Kidney tubule cell (primary cell): ENCODE measurements around the gene PRKCD.

Experiments used
- DNase-seq: peaks from one replicate; pipeline ENCODE4 v3.0.0-alpha.2; 2018; ENCODE audit warnings: low spot score

The PRKCD gene

GRCh38 chr3:53217175-53217574, 56.2 kb downstream of the PRKCD start:
- no peak for DNase-seq

- no peak for DNase-seq
Measured at GRCh38 chr3:53218131-53218530, 57.1 kb downstream of the PRKCD start.

DNA sequence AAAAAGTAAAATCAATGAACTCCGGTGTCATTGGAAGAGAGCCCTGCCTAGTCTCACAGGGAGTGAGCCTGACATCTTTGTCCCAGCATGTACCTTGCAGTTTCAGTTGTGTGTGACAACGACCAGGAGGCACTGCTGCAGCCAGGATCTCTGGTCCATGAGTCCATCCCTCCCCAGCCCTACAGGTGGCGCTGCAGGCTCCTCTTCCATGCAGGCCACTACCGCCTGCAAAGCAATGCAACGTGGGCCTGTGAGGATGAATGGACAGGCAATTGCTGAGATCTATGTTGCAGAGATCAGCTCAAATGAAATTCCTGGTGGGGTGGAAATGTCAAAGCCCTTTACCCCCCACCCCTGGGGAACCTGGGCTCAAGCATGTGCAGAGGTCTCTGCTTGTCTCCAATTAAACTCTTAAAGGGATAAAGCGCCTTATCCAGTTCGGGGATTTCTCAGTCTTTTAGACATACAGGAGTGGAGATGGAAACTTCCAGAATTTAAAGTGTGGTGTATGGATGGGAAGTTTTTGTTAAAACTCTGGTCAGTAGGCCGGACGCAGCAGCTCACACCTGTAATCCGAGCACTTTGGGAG, 59.0 kb downstream of the PRKCD start:
- DNase-seq = peak; percentile 83

DNA sequence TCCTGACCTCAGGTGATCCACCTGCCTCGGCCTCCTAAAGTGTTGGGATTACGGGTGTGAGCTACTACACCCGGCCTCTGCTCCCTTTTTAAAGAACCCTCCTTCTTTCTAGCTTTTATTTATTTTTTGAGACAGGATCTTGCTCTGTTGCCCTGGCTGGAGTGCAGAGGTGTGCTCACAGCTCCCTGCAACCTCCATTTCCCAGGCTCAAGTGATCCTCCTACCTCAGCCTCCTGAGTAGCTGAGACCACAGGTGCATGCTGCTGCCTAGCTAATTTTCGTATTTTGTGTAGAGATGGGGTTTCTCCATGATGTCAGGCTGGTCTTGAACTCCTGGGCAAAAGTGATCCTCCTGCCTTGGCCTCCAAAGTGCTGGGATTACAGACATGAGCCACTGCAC, 60.3 kb downstream of the PRKCD start:
- no peak for DNase-seq

GRCh38 chr3:53221827-53222182, 60.8 kb downstream of the PRKCD start:
- DNase-seq = no peak

DNA sequence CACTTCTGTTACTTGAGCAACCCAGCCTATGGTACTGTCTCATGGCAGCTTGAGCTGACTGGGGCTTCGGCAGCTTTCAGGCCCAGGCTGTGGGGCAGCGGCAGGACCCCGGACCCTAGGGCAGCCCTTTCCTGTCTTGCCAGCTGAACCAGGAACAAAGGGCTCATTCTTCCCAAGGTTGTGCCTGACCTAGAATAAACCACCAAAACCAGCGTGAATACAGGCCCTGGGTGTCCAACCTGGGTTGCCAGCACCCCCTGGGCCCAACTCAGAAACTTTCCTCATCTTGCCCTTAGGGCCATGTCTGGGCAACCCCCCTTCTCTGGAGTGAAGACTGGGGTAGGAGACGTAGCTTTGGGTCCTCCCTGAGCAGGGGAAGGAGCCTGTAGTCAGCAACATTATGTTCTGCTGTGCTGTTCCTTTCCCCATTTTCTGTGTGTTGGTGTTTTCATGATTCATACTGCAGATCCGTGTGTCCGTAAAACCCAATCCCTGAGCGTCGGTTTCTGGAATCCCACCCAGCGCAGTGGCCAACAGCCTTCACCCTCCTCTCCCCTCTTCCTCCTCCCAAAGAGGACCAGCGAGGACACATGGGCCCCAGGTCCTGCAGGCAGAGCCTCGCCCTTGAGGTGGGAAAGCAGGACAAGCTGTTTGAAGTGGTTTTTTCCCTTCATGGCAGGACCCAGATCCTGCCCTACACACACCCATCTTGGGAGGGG, 61.3 kb downstream of the PRKCD start:
- no peak for DNase-seq

DNA sequence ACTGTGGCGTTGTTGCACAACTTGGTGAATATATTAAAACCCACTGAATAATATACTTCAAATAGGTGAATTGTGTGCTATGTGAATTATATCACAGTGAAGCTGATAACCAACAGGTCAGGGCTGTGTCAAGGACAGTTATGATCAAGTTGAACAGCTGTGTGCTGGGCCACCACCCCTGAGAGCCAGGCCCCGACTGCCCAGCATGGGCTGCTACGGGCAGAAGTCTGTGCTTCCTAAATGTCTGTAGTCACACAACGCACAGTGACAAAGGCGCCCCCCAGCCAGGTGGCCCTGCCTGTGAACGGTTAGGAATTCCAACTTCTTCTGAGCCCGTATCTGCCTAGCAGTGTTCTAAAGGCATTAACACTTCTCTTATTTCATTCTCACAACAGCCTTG, 62.0 kb downstream of the PRKCD start:
- no peak for DNase-seq

DNA sequence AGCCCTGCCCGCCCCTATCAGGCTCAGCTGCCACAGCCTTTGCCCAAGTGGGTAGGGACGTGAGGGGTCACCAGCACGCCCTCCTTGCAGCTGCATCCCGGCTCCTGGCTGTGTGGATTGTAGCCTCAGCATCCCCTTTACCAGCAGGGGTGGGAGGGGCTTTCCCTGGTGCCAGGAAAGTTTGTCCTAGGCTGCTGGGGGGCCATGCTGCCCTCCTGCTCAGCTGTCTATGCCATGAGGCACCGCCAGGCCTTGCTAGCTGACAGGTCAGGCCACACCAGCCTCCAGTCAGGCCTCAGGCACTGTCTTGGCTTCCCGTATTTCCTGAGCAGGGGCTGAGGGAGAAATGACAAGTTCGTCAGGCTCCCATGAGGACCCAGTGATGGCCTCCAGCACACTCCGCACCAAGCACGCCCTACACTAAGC, 62.5 kb downstream of the PRKCD start:
- DNase-seq = no peak

- DNase-seq = no peak
Measured at GRCh38 chr3:53224026-53224425, 63.0 kb downstream of the PRKCD start.

- DNase-seq = no peak
Measured at GRCh38 chr3:53224536-53224935, 63.5 kb downstream of the PRKCD start.

- no peak for DNase-seq
Measured at GRCh38 chr3:53225181-53225580, 64.2 kb downstream of the PRKCD start.

DNA sequence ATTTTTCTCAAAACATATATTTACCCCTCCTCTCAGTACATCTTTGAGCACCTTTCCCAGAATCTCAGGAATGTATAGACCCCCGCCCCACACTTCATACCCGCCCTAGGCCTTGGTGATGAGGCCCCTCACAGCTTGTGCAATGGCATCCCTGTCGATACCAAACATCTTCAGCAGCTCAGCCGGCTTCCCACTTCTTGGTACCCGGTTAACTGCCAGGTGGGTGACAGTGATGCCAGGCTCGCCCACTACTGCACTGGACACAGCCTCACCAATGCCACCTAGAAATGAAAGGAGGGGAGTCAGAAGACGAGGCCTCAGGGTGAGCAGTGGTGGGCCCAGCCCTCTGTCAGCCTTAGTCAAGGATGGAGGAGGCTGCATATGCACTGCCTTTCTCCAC, 64.6 kb downstream of the PRKCD start:
- DNase-seq = no peak

- no peak for DNase-seq
Measured at GRCh38 chr3:53226142-53226840, 65.3 kb downstream of the PRKCD start.

GRCh38 chr3:53226841-53227407, 65.9 kb downstream of the PRKCD start:
- no peak for DNase-seq

GRCh38 chr3:53227993-53228885, 67.2 kb downstream of the PRKCD start:
- DNase-seq = no peak

- DNase-seq = no peak
Measured at GRCh38 chr3:53229171-53229570, 68.2 kb downstream of the PRKCD start.

- no peak for DNase-seq
Measured at GRCh38 chr3:53229606-53230005, 68.6 kb downstream of the PRKCD start.

DNA sequence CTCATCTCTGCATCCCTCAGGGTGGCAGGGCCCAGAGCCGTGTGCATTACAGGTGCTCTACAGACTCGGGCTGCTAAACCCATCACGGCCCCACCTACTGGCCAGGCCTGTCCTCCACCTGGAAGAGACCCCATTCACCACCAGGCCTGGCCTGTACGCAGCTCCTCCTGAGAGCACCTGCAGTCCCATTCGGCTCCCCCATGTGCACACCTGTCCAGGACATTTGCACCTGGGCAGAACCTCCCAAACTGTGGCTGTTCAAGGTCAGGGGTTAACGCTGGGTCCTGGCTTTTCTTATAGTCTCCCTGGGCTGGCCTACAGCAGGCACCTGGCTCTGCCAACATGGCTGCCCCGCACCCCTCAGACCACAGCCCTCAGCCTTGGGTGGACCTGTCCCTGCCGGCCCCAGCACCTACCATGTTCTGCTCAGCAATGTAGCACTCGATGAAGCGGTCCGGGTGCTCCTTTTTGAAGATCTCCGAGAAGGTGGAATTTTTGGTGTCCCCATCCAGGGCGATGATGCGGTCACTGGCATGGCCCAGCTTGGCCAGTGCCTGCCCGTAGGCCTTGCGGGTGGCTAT, 69.1 kb downstream of the PRKCD start:
- DNase-seq = no peak

DNA sequence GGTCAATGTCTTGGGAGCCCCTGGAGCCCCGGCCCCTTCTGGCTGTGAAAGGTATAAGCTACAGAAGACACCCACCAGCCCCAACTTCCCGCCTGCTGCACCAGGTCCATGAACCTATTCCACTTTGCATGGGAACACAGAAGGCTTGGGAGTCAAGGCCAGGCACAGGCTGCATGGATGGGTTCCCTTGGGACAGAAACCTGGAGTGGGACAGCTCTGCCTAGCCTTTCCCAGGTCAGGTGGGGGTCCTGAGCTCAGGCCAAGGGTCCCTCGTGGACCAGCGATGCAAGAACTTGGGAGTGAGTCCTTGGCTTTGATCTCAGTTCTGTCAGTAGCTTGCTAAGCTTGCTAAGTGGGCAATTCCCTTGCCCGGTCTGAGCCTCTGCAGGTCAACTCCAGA, 69.8 kb downstream of the PRKCD start:
- DNase-seq = no peak

DNA sequence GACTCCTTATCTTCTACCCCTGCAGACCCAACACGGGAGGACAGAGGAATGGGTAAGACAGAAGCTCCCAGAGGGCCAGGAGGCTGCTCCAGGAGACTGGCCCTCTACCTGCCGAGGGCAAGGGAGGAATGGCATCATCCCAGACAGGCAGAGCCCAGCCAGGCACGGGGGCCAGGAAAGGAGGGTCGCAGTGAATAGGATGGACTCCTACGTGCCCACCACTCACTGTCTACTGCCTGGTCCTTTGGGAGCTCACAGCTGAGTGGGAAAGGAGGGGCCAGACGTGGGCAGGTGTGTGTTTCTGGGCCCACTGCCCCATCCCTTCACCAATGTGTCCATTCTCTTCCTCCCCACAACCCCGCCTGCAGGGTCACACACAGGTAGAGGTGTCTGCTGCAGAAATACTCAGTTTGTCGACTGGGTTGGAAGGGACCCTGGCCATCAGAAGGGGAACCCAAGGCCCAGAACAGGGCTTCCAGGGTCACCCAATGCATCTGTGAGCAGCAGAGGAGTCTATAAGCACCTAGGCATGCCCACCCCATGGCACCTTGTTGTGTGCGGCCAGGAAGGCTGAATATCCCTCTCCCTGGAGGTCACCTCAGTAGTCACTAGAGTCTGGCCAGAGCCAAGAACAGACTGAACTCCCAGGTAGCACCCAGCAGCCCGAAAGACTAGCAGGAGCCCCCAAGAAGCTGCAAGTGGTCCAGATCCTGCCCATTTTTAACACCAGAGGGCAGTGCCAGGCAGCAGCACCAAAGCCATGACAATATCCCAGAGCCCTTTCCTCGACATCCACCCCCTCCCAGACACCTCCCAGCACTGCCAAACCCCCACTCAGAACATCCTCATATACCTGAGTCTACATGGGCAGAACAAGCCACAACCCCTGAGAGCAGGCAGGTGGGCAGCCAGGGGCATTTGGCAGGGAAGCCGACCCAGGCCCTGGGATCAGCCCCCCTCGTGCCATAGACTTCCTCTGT, 70.8 kb downstream of the PRKCD start:
- DNase-seq = no peak
